Central memory CD4-positive, alpha-beta T cell (primary cell): ENCODE measurements around the gene FBXL12.
A peak's percentile ranks its signal among the peaks of the same experiment; 100 is the strongest.
"Not testable (repeated sequence)": the region's sequence is repeated elsewhere in the genome, so short reads cannot be mapped to it uniquely, and the experiment has no call there.

Experiments used
- DNase-seq: peaks from one replicate; pipeline ENCODE4 v3.0.0; 2022
- total RNA-seq, 3 experiments: gene quantifications; one replicate each; lab custom pipeline; 2026; lab: John Stamatoyannopoulos, UW

Gene FBXL12, protein sequence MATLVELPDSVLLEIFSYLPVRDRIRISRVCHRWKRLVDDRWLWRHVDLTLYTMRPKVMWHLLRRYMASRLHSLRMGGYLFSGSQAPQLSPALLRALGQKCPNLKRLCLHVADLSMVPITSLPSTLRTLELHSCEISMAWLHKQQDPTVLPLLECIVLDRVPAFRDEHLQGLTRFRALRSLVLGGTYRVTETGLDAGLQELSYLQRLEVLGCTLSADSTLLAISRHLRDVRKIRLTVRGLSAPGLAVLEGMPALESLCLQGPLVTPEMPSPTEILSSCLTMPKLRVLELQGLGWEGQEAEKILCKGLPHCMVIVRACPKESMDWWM
- total RNA-seq = 15.9 to 33.0 (median 18.4) reads per million in 3 experiments

- DNase-seq = peak; percentile 100
These were observed at the start of gene FBXL12 for GRCh38 chr19:9818734-9819595. FBXL12 (minus strand) TSS chr19:9819079; CDS start chr19:9818813, 266 bp downstream.

- peak; percentile 70 for DNase-seq
These were observed 47.0 kb upstream of the FBXL12 start for GRCh38 chr19:9865732-9866501.

DNA sequence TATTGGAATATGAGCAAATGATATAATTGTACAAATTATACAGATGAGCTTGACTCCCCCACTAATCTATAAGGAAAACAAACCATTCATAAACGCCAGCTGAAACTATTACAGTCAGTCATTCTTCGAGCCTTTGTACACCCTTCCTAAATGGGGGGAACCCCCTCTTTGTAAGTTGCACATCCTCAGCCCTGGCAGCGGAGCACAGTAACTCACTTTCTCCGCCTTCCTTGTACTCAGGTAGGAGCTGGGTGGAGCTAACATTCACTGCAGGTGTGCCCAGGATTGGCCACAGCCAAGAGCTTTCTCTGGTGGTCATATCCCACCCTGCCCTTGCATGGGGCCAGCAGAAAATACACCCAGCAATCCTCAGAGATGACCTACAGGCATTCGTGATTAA, 44.9 kb upstream of the FBXL12 start:
- no peak for DNase-seq

GRCh38 chr19:9862938-9863337, 44.1 kb upstream of the FBXL12 start:
- peak; percentile 38 for DNase-seq

GRCh38 chr19:9861503-9861902, 42.6 kb upstream of the FBXL12 start:
- DNase-seq = no peak

DNA sequence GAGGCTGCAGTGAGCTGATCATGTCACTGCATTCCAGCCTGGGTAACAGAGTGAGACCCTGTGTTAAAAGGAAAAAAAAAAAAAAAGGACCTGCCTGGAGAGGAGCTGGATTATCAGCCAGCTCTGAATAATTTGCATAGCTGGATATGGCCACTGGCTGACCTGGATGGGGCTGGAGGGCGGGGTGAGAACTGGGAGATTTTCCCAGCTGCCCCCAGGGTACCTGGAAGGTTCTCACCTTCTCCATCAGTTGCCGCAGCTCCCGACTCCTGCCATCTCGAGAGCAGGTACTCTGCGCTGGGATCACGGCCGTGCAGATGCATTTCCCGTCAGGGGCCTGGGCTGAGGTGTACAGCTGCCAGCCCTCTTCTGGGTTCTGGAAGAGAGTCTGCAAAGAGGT, 41.5 kb upstream of the FBXL12 start:
- no peak for DNase-seq

DNA sequence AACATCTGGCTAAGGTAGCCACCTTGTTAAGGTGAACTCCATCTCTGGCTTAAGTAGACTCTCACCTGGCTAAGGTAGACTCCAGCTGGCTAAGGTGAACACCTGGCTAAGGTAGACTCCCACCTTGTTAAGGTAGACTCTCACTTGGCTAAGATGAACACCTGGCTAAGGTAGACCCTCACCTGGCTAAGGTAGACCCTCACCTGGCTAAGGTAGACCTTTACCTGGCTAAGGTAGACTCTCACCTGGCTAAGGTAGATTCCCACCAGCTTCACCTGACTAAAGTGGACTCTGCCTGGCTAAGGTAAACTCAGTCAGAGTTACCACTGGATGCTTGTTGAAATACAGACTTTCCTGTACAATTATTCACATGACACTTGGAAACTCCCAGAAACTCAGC, 39.9 kb upstream of the FBXL12 start:
- DNase-seq = no peak

GRCh38 chr19:9857920-9858746, 39.3 kb upstream of the FBXL12 start:
- DNase-seq = peak; percentile 52

- no peak for DNase-seq
These were observed 38.3 kb upstream of the FBXL12 start for GRCh38 chr19:9857076-9857721.

DNA sequence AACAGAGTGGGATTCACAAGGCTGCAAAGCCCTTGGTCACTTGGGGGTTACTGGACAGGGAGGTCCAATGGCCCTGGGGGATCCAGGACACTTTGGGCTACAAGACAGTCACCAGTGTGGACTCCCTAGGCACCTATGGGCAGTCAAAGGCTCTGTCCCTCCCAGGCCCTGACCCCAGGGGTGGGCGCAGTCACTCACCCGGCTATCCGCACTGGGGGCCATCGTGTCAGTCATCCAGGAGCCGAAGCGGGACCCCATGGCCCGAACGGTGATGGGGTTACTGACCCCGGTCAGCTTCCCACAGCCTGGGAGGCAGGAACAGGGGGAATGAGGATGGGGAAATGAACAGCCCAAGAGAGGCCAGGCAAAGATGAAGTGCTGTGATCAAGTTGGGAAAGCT, 37.7 kb upstream of the FBXL12 start:
- DNase-seq = no peak

DNA sequence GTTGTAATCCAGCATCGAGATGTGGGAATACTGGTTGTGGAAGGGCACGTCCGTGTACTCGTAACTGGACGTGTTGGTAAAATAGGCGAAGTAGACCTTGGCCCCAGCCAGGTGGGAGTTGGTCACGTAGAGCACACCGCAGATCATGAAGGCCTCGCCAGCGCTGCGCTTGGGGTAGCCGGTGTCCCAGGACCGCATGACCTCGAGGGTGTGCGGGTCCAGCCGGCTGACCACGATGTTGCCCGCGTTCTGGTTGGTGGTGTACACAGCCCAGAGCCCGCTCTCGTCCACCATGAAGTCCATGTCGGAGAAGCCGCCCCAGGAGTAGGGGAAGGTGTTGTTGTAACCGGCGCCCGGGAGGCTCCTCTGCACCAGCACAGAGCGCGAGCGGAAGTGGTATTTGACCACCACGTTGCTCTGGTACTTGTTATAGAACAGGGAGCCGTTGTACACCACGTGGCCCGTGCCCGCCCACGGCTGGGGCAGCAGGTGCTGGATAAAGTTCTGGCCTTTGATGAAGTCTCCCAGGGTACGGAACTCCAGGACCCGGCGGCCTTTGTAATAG, 35.5 kb upstream of the FBXL12 start:
- no peak for DNase-seq

DNA sequence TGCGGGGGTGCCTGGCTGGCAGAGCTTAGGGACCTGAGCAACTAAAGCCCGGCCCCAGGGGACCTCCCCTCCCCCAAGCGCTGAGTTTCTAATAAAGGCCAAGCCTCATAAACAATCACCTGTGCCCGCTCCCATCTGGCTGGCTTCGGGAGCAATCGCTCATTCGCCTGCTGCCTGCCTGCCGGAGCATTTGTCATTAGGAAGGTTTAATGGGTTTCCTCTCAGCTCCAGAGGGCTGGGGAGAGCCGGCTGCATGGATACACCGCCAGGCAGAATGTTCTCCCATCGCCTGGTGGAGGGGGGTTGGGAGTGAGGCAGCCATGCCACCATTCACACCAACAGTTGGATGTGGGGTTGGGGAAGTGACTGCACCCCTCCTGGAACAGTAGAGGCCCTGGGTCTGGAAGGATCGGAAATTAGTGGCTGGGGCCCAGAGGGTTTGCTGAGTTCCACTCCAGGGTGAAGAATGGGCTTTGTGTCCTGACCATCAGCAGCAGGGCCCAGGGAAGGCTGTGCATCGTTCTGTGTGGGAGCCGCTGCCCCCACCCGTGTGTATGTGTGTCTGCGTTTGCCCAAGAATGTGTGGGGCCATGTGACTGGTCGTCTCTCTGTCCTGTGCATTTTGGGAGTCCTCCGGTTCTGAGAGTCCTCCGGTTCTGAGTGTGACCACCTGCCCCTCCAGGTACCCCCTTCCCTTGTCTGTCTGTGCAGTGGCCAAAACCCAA, 31.5 kb upstream of the FBXL12 start:
- DNase-seq = no peak

- DNase-seq = no peak
These were observed 30.9 kb upstream of the FBXL12 start for GRCh38 chr19:9849791-9850190.

DNA sequence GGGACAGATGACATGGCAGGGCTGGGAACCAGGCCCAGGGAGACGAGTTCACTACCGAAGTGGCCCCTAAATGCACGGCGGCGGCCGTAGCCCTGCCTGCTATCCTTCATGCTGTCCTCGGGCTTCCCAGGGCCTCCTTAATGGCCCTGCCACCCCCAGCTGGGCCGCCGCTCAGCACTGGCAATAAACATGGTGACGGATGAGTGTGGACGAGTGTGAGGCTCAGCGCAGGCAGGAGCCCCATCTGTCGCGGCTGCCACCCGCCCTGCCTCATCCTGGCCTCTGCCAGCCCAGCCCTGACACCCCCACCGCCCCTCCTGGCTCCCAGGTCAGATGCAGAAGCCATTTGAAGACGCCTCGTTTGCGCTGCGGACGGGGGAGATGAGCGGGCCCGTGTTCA, 29.9 kb upstream of the FBXL12 start:
- no peak for DNase-seq

GRCh38 chr19:9848060-9848459, 29.2 kb upstream of the FBXL12 start:
- peak; percentile 21 for DNase-seq

DNA sequence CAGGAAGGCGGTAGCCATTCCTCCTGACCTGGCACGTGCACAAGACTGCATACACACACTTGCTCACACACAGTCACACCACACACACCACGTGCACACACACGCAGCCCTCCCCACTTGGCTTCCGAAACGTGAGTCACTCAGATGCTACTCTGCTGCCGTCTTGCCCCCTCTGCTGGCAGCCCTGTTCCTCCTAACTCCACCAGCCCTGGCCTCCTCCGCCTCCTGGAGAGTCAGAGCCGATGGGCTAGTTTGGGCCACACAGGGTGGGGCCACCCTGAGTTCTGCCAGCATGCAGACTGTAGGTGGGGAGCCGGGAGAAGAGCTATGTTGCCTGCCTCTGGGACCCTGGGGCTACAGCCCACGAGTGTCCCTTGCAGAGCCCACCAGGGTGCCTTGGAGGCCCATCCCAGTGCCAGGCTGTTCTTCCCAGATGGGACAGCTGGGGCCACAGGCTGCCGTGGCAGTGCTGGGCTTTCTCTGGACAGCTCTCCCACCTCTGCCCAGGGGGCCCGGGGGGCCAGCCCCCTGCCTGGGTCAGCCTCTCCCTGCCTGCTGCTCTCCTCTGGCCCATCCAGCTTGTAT, 28.3 kb upstream of the FBXL12 start:
- no peak for DNase-seq

DNA sequence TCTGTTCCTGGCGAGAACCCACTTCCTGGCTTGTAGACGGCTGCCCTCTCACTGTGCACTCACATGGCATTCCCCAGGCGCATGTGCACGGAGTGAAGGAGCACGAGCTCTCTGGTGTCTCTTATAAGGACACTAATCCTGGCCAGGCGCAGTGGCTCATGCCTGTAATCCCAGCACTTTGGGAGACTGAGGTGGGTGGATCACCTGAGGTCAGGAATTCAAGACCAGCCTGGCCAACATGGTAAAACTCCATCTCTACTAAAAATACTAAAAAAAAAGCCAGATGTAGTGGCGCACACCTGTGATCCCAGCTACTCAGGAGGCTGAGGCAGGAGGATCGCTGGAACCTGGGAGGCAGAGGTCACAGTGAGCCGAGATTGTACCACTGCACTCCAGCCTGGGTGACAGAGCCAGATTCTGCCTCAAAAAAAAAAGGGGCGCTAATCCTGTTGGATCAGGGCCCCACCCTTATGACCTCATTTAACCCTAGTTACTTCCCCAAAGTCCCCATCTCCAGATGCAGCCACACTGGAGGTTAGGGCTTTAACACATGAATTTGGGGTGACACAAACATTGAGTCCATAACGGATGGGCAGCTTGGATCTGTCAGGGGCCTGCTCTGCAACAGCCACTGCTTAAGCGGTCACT, 24.9 kb upstream of the FBXL12 start:
- not testable (repeated sequence) for DNase-seq

DNA sequence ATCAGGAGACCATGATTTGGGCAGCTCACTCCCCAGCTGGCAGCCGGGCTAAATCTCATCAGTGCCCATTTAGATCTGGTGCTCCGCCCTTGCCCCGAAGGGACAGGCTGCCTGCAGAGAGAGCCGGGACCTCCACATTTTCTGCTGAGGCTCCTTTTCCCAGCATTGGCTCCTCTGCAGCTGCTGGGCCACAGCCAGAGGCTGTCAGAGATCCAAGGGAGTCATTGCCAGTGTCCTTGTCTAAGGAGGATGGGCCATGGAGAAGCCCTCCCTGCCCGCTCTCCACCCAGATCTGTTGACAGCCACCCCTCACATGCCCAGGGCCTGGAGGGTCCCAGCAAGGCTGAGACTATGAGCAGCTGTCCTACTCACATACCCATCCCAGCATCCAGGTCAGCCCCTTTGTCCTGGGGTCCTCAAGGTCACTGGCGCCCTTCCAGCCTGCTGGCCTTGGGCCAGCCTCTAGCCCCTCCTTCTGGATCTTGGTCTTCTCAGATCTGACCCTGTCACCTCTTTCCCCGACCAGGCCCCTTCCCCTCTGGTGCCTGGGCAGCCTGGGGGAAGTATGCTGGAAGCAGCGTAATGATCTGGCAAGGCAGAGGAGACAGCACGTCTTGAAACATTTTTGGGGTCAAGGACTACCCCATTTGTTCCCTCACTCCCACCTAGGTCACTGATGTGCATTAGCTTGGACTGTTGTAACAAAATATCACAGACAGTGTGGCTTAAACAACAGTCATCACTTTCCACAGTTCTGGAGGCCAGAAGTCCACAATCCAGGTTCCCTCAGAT, 24.2 kb upstream of the FBXL12 start:
- no peak for DNase-seq

GRCh38 chr19:9839415-9839814, 20.5 kb upstream of the FBXL12 start:
- DNase-seq = no peak
